HepG2 (cell line): ENCODE data around the gene KCNB1. TPM values are rescaled to one million over a fixed set of nuclear protein-coding genes. Genes with fewer than 3 reads are reported as not detected.

Source experiments
- ATAC-seq: fragments of 200-7000 bp; cut with Tn5 transposase; 3 replicates; pipeline ENCODE4 v1.9.1; 2020; ENCODE audit warnings: mild to moderate bottlenecking, moderate library complexity
- BruUV-seq: library from RNA; stranded (reverse); fragments of 400-500 nt; replicated peaks from 2 replicates; lab custom pipeline; 2021; lab: Mats Ljungman, UMichigan
- CTCF ChIA-PET: fragments of 300-600 bp; formaldehyde crosslinking; extraction: SDS; loops from one replicate; lab custom pipeline; 2021; ENCODE audit warnings: low total read pairs, inconsistent platforms, low intra/inter-chr PET ratio; lab: Yijun Ruan, JAX
- POLR2A ChIA-PET: fragments of 350-600 bp; sonication (Branson Sonifier 250); formaldehyde crosslinking; loops from one replicate; lab custom pipeline; 2020; ENCODE audit warnings: antibody characterized with exemption, inconsistent platforms; lab: Yijun Ruan, JAX
- DNase-seq: peaks from one replicate; pipeline ENCODE4 v3.0.0-alpha.2; 2015; ENCODE audit warnings: low spot score
- FAIRE-seq: peaks from 3 replicates; lab custom pipeline; 2011; peaks lifted over from hg19 to GRCh38; lab: Jason Lieb, UNC
- H2AFZ ChIP-seq: one replicate; pipeline ENCODE4 v1.6.1; 2011; ENCODE audit warnings: low read length, inconsistent platforms
- H3K27ac ChIP-seq: fragments of 300-600 bp; 3 replicates; pipeline ENCODE4 v1.8.0; 2011; ENCODE audit warnings: mixed run types, mild to moderate bottlenecking, mixed read lengths, low read length, inconsistent platforms; ENCODE audit not compliant: insufficient read depth; ENCODE audit errors: extremely low read length
- H3K27me3 ChIP-seq, 2 experiments: fragments of 200-600 bp in 1 of 2; 2 replicates in 1 of 2; 3 replicates in 1 of 2; pipeline versions ENCODE4 v1.6.0 to v1.8.0; 2011; ENCODE audit warnings: low read length in 2 of 2, mild to moderate bottlenecking in 2 of 2, moderate library complexity in 2 of 2, inconsistent platforms in 1 of 2; ENCODE audit not compliant: insufficient read depth in 2 of 2, control insufficient read depth in 1 of 2
- H3K36me3 ChIP-seq, 2 experiments: fragments of 200-600 bp in 1 of 2; replicated peaks in 1 of 2; 2 replicates in 1 of 2; 3 replicates in 1 of 2; pipeline versions ENCODE4 v1.5.1 to v1.8.0; 2011; ENCODE audit warnings: low read length in 2 of 2, inconsistent platforms in 1 of 2; ENCODE audit not compliant: insufficient read depth in 2 of 2, control insufficient read depth in 1 of 2
- H3K4me1 ChIP-seq: 2 replicates; pipeline ENCODE4 v1.5.1; 2012; ENCODE audit warnings: low read length, inconsistent platforms; ENCODE audit not compliant: insufficient read depth
- H3K4me2 ChIP-seq: 2 replicates; pipeline ENCODE4 v1.6.0; 2011; ENCODE audit warnings: low read depth, low read length, inconsistent platforms
- H3K4me3 ChIP-seq, 3 experiments: fragments of 200-600 bp in 1 of 3; sonication (generic), shearing (Covaris generic) in 1 of 3; replicated peaks in 1 of 3; 2 replicates each; pipeline ENCODE4 v1.5.1; 2011 to 2016; ENCODE audit warnings: low read length in 3 of 3, inconsistent platforms in 2 of 3, low read depth in 2 of 3, mild to moderate bottlenecking in 2 of 3, control low read depth in 1 of 3, mixed read lengths in 1 of 3; ENCODE audit not compliant: insufficient read depth in 1 of 3
- H3K79me2 ChIP-seq: one replicate; pipeline ENCODE4 v1.6.1; 2011; ENCODE audit warnings: low read length, inconsistent platforms; ENCODE audit not compliant: insufficient read depth
- H3K9ac ChIP-seq: 2 replicates; pipeline ENCODE4 v1.6.0; 2011; ENCODE audit warnings: mild to moderate bottlenecking, low read depth, low read length, inconsistent platforms; ENCODE audit not compliant: insufficient read depth
- H3K9me3 ChIP-seq: 2 replicates; pipeline ENCODE4 v1.5.1; 2012; ENCODE audit warnings: mild to moderate bottlenecking, low read length
- H4K20me1 ChIP-seq: 2 replicates; pipeline ENCODE4 v1.6.0; 2011; ENCODE audit warnings: inconsistent platforms, mild to moderate bottlenecking, low read length, moderate library complexity; ENCODE audit not compliant: insufficient read depth
- BHLHE40 ChIP-seq: IDR thresholded peaks from 2 replicates; pipeline ENCODE4 v1.6.1; 2011; ENCODE audit warnings: low read length, improper control_type of control experiment
- HNF1B ChIP-seq: sonication (generic); formaldehyde crosslinking; IDR thresholded peaks from 2 replicates; pipeline ENCODE4 v1.5.1; 2020; ENCODE audit warnings: mild to moderate bottlenecking, moderate library complexity, missing genetic modification reagents
- MTF2 ChIP-seq: sonication (generic); formaldehyde crosslinking; IDR thresholded peaks from 2 replicates; pipeline ENCODE4 v1.5.0; 2020; ENCODE audit warnings: missing genetic modification reagents, borderline replicate concordance
- ZNF263 ChIP-seq: sonication (generic); formaldehyde crosslinking; IDR thresholded peaks from 2 replicates; pipeline ENCODE4 v1.4.0; 2020; ENCODE audit warnings: missing genetic modification reagents
- ZNF710 ChIP-seq: sonication (generic); formaldehyde crosslinking; IDR thresholded peaks from 2 replicates; pipeline ENCODE4 v1.5.0; 2020; ENCODE audit warnings: mild to moderate bottlenecking, missing genetic modification reagents, borderline replicate concordance
- WGBS: methylation state at CpG from one replicate; pipeline ENCODE4 v1.1.6; 2017; ENCODE audit warnings: low lambda C conversion rate; 5-methylcytosine and 5-hydroxymethylcytosine counted together
- in situ Hi-C: cut with HindIII; loops from 2 replicates; pipeline ENCODE4 v1.10.0; 2017; ENCODE audit warnings: low pct_unique_long_range_greater_than_20kb; ENCODE audit not compliant: extremely low pct_ligation_motif_present
- intact Hi-C: fragments of 100-400 bp; cut with micrococcal nuclease; formaldehyde crosslinking; loops from one replicate; pipeline ENCODE4 v1.10.0; 2022; ENCODE audit not compliant: unreplicated experiment
- polyA plus RNA-seq, 8 experiments: library from polyadenylated mRNA; depleted of rRNA in 3 of 8; stranded (reverse) in 7 of 8; unstranded in 1 of 8; fragments of >200 nt; fragmentation: Illumina TruSeq in 4 of 8; extraction: Trizol in 4 of 8; gene quantifications; 2 replicates each; pipeline versions ENCODE4 v1.2.1 to v1.2.3, GENCODE V29; 2011 to 2016; ENCODE audit warnings: low read depth in 4 of 8, missing spikeins in 1 of 8, mixed read lengths in 1 of 8; ENCODE audit not compliant: insufficient read depth in 1 of 8
- total RNA-seq, 5 experiments: library from RNA; depleted of rRNA; stranded (reverse); fragments of >200 nt; fragmentation: Illumina TruSeq; extraction: Trizol; gene quantifications; 2 replicates each; pipeline ENCODE4 v1.2.3, GENCODE V29; 2016; ENCODE audit warnings: low read depth in 1 of 5
- TF ChIP-seq, protein P1 (sequence below): sonication (generic); formaldehyde crosslinking; IDR thresholded peaks from 2 replicates; pipeline ENCODE4 v1.5.0; 2020; ENCODE audit warnings: missing genetic modification reagents
- TF ChIP-seq, protein P2 (sequence below): sonication (generic); formaldehyde crosslinking; IDR thresholded peaks from 2 replicates; pipeline ENCODE4 v1.4.0; 2020; ENCODE audit warnings: missing genetic modification reagents, mild to moderate bottlenecking, borderline replicate concordance
- TF ChIP-seq, protein P3 (sequence below): IDR thresholded peaks from 2 replicates; pipeline ENCODE4 v1.6.1; 2012; ENCODE audit warnings: low read length, improper control_type of control experiment

The KCNB1 gene
- total and polyA plus RNA-seq, 2 of the 13 experiments (the other 11 are each of a cell fraction or from before 2014, with no cell fraction given) = 0.02 TPM; not detected in 1

DNA sequence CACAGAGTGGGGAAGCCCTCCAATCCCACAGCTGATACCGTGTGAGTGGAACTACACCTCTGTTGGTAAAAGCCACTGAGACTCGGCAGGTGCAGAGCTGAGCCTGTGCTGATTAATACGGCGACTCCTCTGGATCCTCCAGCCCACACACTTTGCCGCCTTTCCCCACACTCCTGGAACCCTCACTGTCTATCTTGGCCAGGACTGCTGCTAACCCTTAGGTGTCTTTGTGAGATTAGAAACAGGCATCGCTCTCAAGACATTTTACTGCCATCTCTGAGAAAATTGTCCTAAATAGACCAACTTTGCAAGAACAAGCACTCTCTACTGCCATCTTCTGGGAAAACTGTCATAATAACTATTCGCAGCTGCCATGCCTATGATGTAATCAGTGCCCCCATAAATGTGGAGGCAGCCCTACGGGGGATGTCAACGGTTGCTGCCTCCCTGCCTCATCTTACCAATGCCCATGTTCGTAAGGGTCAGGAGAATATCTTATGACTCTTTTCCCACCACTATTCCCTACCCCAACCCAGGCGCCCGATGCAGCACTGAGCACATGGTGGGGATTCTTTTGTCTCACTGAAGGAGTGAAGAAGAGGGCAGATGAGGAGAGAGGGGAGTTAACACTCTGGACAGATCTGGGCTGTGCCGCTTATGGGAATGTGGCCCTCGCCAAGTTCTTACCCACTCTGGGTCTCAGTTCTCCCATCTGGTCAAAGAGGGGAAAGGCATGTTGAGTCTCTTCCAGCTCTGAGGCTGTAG is 26.1 kb upstream of the KCNB1 start:
- Histone ChIP-seq H3K9me3 (no peaks in the 10 kb centered on the region), H2AFZ (no peak overlapping the region), H3K27ac (no peak overlapping the region), H3K79me2 (no peaks in the 10 kb centered on the region), H3K4me3 (no peak overlapping the region), H3K27me3 (peaks cover 1 to 40% of the 10 kb centered on the region in 2 experiments; a peak in 3 of 5 replicates), H4K20me1 (no peaks in the 10 kb centered on the region), H3K9ac (no peak overlapping the region), H3K4me2 (no peak overlapping the region), H3K4me1 (no peaks in the 10 kb centered on the region), H3K36me3 (no peaks in the 10 kb centered on the region)
- ChIA-PET POLR2A (no interaction called here), CTCF (interaction anchor here (0.7 to 6.6 kb wide), 7 partner anchors 13 to 174 kb away, joined by 3 to 134 read pairs (median 4); no protein-coding TSS in a partner anchor)
- no TSS peak for BruUV-seq
- intact Hi-C loops (loop anchor here (1.0 kb wide), 3 partner anchors 24 to 174 kb away; no protein-coding TSS in a partner anchor), in situ Hi-C loops (no loop called here)
- ATAC-seq (peak; percentile 60), DNase-seq (peak; percentile 56), FAIRE-seq (peak; percentile 94)
- WGBS = 28% methylated on average over 14 of the region's 14 CpGs
- 0 out of 2 replicates have a peak, but pooled peaks have one; percentile 23 for TF ChIP-seq ZNF263 (CRISPR knock-in tag)
- TF ChIP-seq, protein P1, sequence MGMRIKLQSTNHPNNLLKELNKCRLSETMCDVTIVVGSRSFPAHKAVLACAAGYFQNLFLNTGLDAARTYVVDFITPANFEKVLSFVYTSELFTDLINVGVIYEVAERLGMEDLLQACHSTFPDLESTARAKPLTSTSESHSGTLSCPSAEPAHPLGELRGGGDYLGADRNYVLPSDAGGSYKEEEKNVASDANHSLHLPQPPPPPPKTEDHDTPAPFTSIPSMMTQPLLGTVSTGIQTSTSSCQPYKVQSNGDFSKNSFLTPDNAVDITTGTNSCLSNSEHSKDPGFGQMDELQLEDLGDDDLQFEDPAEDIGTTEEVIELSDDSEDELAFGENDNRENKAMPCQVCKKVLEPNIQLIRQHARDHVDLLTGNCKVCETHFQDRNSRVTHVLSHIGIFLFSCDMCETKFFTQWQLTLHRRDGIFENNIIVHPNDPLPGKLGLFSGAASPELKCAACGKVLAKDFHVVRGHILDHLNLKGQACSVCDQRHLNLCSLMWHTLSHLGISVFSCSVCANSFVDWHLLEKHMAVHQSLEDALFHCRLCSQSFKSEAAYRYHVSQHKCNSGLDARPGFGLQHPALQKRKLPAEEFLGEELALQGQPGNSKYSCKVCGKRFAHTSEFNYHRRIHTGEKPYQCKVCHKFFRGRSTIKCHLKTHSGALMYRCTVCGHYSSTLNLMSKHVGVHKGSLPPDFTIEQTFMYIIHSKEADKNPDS (CRISPR knock-in tag) = 0 out of 2 replicates have a peak, but pooled peaks have one; percentile 43
- TF ChIP-seq HNF1B (CRISPR knock-in tag) = 0 out of 2 replicates have a peak, but pooled peaks have one; percentile 3
- TF ChIP-seq BHLHE40 = 0 out of 2 replicates have a peak, but pooled peaks have one; percentile 10
- TF ChIP-seq, protein P2, sequence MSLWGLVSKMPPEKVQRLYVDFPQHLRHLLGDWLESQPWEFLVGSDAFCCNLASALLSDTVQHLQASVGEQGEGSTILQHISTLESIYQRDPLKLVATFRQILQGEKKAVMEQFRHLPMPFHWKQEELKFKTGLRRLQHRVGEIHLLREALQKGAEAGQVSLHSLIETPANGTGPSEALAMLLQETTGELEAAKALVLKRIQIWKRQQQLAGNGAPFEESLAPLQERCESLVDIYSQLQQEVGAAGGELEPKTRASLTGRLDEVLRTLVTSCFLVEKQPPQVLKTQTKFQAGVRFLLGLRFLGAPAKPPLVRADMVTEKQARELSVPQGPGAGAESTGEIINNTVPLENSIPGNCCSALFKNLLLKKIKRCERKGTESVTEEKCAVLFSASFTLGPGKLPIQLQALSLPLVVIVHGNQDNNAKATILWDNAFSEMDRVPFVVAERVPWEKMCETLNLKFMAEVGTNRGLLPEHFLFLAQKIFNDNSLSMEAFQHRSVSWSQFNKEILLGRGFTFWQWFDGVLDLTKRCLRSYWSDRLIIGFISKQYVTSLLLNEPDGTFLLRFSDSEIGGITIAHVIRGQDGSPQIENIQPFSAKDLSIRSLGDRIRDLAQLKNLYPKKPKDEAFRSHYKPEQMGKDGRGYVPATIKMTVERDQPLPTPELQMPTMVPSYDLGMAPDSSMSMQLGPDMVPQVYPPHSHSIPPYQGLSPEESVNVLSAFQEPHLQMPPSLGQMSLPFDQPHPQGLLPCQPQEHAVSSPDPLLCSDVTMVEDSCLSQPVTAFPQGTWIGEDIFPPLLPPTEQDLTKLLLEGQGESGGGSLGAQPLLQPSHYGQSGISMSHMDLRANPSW (CRISPR knock-in tag) = no peak
- no peak for TF ChIP-seq ZNF710 (CRISPR knock-in tag)
- TF ChIP-seq MTF2 = peak; percentile 74; the same call in 1 of the 2 replicates
- TF ChIP-seq, protein P3, sequence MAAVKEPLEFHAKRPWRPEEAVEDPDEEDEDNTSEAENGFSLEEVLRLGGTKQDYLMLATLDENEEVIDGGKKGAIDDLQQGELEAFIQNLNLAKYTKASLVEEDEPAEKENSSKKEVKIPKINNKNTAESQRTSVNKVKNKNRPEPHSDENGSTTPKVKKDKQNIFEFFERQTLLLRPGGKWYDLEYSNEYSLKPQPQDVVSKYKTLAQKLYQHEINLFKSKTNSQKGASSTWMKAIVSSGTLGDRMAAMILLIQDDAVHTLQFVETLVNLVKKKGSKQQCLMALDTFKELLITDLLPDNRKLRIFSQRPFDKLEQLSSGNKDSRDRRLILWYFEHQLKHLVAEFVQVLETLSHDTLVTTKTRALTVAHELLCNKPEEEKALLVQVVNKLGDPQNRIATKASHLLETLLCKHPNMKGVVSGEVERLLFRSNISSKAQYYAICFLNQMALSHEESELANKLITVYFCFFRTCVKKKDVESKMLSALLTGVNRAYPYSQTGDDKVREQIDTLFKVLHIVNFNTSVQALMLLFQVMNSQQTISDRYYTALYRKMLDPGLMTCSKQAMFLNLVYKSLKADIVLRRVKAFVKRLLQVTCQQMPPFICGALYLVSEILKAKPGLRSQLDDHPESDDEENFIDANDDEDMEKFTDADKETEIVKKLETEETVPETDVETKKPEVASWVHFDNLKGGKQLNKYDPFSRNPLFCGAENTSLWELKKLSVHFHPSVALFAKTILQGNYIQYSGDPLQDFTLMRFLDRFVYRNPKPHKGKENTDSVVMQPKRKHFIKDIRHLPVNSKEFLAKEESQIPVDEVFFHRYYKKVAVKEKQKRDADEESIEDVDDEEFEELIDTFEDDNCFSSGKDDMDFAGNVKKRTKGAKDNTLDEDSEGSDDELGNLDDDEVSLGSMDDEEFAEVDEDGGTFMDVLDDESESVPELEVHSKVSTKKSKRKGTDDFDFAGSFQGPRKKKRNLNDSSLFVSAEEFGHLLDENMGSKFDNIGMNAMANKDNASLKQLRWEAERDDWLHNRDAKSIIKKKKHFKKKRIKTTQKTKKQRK = 0 out of 2 replicates have a peak, but pooled peaks have one; percentile 7
